WTC11 (cell line): ENCODE results near the gene PURB. TPM values are rescaled to one million over a fixed set of nuclear protein-coding genes. Genes with fewer than 3 reads are reported as not detected.

Source experiments
- ATAC-seq: fragments of 200-7000 bp; cut with Tn5 transposase; 2 replicates; pipeline ENCODE4 v1.10.0; 2021; ENCODE audit warnings: mild to moderate bottlenecking, moderate library complexity
- CTCF ChIA-PET: fragments of 300-600 bp; sonication (Branson Sonifier 250); formaldehyde crosslinking; loops from one replicate; lab custom pipeline; 2021; ENCODE audit warnings: antibody characterized with exemption; lab: Charles Lee
- POLR2A ChIA-PET: fragments of 350-600 bp; sonication (Branson Sonifier 250); formaldehyde crosslinking; loops from one replicate; lab custom pipeline; 2021; ENCODE audit warnings: antibody characterized with exemption; lab: Charles Lee
- DNase-seq: peaks from one replicate; pipeline ENCODE4 v3.0.0; 2021; ENCODE audit warnings: low spot score
- H3K27ac Mint-ChIP-seq: 2 replicates; pipeline ENCODE4 v1.8.0; 2021; ENCODE audit warnings: mixed read lengths
- H3K27me3 Mint-ChIP-seq: 2 replicates; pipeline ENCODE4 v1.8.0; 2021; ENCODE audit warnings: low read depth, mild to moderate bottlenecking, moderate library complexity, mixed read lengths
- H3K36me3 Mint-ChIP-seq: 2 replicates; pipeline ENCODE4 v1.8.0; 2021; ENCODE audit warnings: mixed read lengths
- H3K4me1 Mint-ChIP-seq: 2 replicates; pipeline ENCODE4 v1.8.0; 2022; ENCODE audit warnings: mixed read lengths
- H3K4me3 Mint-ChIP-seq: 2 replicates; pipeline ENCODE4 v1.8.0; 2021; ENCODE audit warnings: mild to moderate bottlenecking, moderate library complexity, mixed read lengths
- H3K9me3 Mint-ChIP-seq: 2 replicates; pipeline ENCODE4 v1.8.0; 2021; ENCODE audit warnings: mixed read lengths
- CBFB ChIP-seq: sonication (generic); formaldehyde crosslinking; IDR thresholded peaks from 2 replicates; pipeline ENCODE4 v1.8.1; 2022; ENCODE audit warnings: mild to moderate bottlenecking, low read depth, missing genetic modification reagents
- EMX1 ChIP-seq: fragments of 250-450 bp; sonication (Bioruptor Pico); IDR thresholded peaks from 2 replicates; pipeline ENCODE4 v1.8.0; 2021; ENCODE audit warnings: mild to moderate bottlenecking
- FOXP1 ChIP-seq: sonication (generic); formaldehyde crosslinking; IDR thresholded peaks from 2 replicates; pipeline ENCODE4 v1.8.0; 2022; ENCODE audit warnings: missing genetic modification reagents, mild to moderate bottlenecking, moderate library complexity, borderline replicate concordance
- IRF2 ChIP-seq: sonication (generic); formaldehyde crosslinking; IDR thresholded peaks from 2 replicates; pipeline ENCODE4 v1.8.0; 2022; ENCODE audit warnings: low read depth, missing genetic modification reagents, borderline replicate concordance
- KAT7 ChIP-seq: sonication (generic); formaldehyde crosslinking; IDR thresholded peaks from 2 replicates; pipeline ENCODE4 v1.8.1; 2023; ENCODE audit warnings: missing genetic modification reagents, mild to moderate bottlenecking, borderline replicate concordance
- NFATC4 ChIP-seq: fragments of 250-450 bp; sonication (Bioruptor Pico); IDR thresholded peaks from 2 replicates; pipeline ENCODE4 v1.9.0; 2021; ENCODE audit warnings: mild to moderate bottlenecking
- NR2C2 ChIP-seq: sonication (generic); formaldehyde crosslinking; IDR thresholded peaks from 2 replicates; pipeline ENCODE4 v1.8.0; 2022; ENCODE audit warnings: mild to moderate bottlenecking, missing genetic modification reagents
- NR3C1 ChIP-seq: sonication (generic); formaldehyde crosslinking; conservative IDR thresholded peaks from 2 replicates; pipeline ENCODE4 v1.8.1; 2023; ENCODE audit warnings: low read depth, mild to moderate bottlenecking, missing genetic modification reagents
- SMAD3 ChIP-seq: sonication (generic); formaldehyde crosslinking; IDR thresholded peaks from 2 replicates; pipeline ENCODE4 v1.8.0; 2022; ENCODE audit warnings: missing genetic modification reagents, mild to moderate bottlenecking, borderline replicate concordance
- SOX15 ChIP-seq: fragments of 250-450 bp; sonication (Bioruptor Pico); IDR thresholded peaks from 2 replicates; pipeline ENCODE4 v1.9.0; 2021; ENCODE audit warnings: mild to moderate bottlenecking
- TP53 ChIP-seq: sonication (generic); formaldehyde crosslinking; IDR thresholded peaks from 2 replicates; pipeline ENCODE4 v1.8.1; 2023; ENCODE audit warnings: mild to moderate bottlenecking, missing genetic modification reagents
- ZNF121 ChIP-seq: sonication (generic); formaldehyde crosslinking; IDR thresholded peaks from 2 replicates; pipeline ENCODE4 v1.8.0; 2023; ENCODE audit warnings: missing genetic modification reagents
- ZNF396 ChIP-seq: fragments of 250-450 bp; sonication (Bioruptor Pico); IDR thresholded peaks from 2 replicates; pipeline ENCODE4 v1.8.0; 2021; ENCODE audit warnings: mild to moderate bottlenecking, moderate library complexity, borderline replicate concordance
- ZNF416 ChIP-seq: fragments of 250-450 bp; sonication (Bioruptor Pico); IDR thresholded peaks from 2 replicates; pipeline ENCODE4 v1.9.0; 2021; ENCODE audit warnings: mild to moderate bottlenecking, inconsistent platforms
- total RNA-seq: library from RNA; stranded (reverse); gene quantifications from 3 replicates; pipeline ENCODE4 v1.2.3, GENCODE V29; 2021
- TF ChIP-seq, protein P1 (sequence below): sonication (generic); formaldehyde crosslinking; IDR thresholded peaks from 2 replicates; pipeline ENCODE4 v1.8.0; 2022; ENCODE audit warnings: mild to moderate bottlenecking, missing genetic modification reagents
- TF ChIP-seq, protein P2 (sequence below): sonication (generic); formaldehyde crosslinking; IDR thresholded peaks from 2 replicates; pipeline ENCODE4 v1.8.1; 2022; ENCODE audit warnings: low read depth, mild to moderate bottlenecking, moderate library complexity, missing genetic modification reagents, borderline replicate concordance
- TF ChIP-seq, protein P3 (sequence below): sonication (generic); formaldehyde crosslinking; IDR thresholded peaks from 2 replicates; pipeline ENCODE4 v1.8.1; 2023; ENCODE audit warnings: mild to moderate bottlenecking, missing genetic modification reagents, borderline replicate concordance
- TF ChIP-seq, protein P4 (sequence below): fragments of 250-450 bp; sonication (Bioruptor Pico); IDR thresholded peaks from 2 replicates; pipeline ENCODE4 v2.1.2; 2022; ENCODE audit warnings: mild to moderate bottlenecking, moderate library complexity
- TF ChIP-seq, protein P5 (sequence below): sonication (generic); formaldehyde crosslinking; IDR thresholded peaks from 2 replicates; pipeline ENCODE4 v1.8.0; 2022; ENCODE audit warnings: mild to moderate bottlenecking, missing genetic modification reagents
- TF ChIP-seq, protein P6 (sequence below): fragments of 250-450 bp; sonication (Bioruptor Pico); conservative IDR thresholded peaks from 2 replicates; pipeline ENCODE4 v1.9.0; 2021; ENCODE audit warnings: mild to moderate bottlenecking
- TF ChIP-seq, protein P7 (sequence below): sonication (generic); formaldehyde crosslinking; IDR thresholded peaks from 2 replicates; pipeline ENCODE4 v1.8.0; 2023; ENCODE audit warnings: missing genetic modification reagents
- TF ChIP-seq, protein P8 (sequence below): sonication (generic); formaldehyde crosslinking; IDR thresholded peaks from 2 replicates; pipeline ENCODE4 v1.8.0; 2023; ENCODE audit warnings: mild to moderate bottlenecking, missing genetic modification reagents

The PURB gene
- total RNA-seq, 1 experiment from 2014 or later = 22.1 TPM

DNA sequence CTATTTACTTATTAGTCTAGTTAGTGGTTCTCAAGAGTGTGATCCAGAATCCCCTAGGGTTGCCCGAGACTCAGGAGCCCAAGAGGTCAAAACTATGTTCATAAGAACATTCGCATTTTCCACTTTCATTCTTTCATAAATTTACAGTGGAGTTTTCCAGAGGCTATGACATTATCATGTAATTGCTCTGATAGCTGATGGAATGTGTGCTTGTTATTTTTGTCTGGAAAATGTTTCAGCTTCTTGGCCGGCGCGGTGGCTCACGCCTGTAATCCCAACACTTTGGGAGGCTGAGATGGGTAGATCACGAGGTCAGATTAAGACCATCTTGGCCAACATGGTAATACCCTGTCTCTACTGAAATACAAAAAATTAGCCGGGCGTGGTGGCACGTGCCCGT, 10.1 kb downstream of the PURB start:
- ChIA-PET POLR2A (no interaction called here), CTCF (interaction anchor here (0.6 to 0.9 kb wide), 2 partner anchors 72 to 261 kb away, joined by 3 to 4 read pairs; no protein-coding TSS in a partner anchor)
- H3K4me3 Mint-ChIP-seq = no peak overlapping the region
- H3K27me3 Mint-ChIP-seq = peaks cover 13% of the 10 kb centered on the region
- TF ChIP-seq EMX1 (CRISPR knock-in tag) (no peak), ZNF396 (CRISPR knock-in tag) (no peak), NFATC4 (CRISPR knock-in tag) (no peak), ZNF416 (CRISPR knock-in tag) (no peak), IRF2 (CRISPR knock-in tag) (no peak), CBFB (CRISPR knock-in tag) (no peak), ZNF121 (CRISPR knock-in tag) (no peak), NR3C1 (no peak), SMAD3 (CRISPR knock-in tag) (no peak), SOX15 (no peak), NR2C2 (CRISPR knock-in tag) (no peak), KAT7 (CRISPR knock-in tag) (no peak), FOXP1 (CRISPR knock-in tag) (no peak)
- TF ChIP-seq, protein P1, sequence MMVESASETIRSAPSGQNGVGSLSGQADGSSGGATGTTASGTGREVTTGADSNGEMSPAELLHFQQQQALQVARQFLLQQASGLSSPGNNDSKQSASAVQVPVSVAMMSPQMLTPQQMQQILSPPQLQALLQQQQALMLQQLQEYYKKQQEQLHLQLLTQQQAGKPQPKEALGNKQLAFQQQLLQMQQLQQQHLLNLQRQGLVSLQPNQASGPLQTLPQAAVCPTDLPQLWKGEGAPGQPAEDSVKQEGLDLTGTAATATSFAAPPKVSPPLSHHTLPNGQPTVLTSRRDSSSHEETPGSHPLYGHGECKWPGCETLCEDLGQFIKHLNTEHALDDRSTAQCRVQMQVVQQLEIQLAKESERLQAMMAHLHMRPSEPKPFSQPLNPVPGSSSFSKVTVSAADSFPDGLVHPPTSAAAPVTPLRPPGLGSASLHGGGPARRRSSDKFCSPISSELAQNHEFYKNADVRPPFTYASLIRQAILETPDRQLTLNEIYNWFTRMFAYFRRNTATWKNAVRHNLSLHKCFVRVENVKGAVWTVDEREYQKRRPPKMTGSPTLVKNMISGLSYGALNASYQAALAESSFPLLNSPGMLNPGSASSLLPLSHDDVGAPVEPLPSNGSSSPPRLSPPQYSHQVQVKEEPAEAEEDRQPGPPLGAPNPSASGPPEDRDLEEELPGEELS (CRISPR knock-in tag) = no peak
- TF ChIP-seq, protein P2, sequence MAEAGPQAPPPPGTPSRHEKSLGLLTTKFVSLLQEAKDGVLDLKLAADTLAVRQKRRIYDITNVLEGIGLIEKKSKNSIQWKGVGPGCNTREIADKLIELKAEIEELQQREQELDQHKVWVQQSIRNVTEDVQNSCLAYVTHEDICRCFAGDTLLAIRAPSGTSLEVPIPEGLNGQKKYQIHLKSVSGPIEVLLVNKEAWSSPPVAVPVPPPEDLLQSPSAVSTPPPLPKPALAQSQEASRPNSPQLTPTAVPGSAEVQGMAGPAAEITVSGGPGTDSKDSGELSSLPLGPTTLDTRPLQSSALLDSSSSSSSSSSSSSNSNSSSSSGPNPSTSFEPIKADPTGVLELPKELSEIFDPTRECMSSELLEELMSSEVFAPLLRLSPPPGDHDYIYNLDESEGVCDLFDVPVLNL (CRISPR knock-in tag) = no peak
- TF ChIP-seq, protein P3, sequence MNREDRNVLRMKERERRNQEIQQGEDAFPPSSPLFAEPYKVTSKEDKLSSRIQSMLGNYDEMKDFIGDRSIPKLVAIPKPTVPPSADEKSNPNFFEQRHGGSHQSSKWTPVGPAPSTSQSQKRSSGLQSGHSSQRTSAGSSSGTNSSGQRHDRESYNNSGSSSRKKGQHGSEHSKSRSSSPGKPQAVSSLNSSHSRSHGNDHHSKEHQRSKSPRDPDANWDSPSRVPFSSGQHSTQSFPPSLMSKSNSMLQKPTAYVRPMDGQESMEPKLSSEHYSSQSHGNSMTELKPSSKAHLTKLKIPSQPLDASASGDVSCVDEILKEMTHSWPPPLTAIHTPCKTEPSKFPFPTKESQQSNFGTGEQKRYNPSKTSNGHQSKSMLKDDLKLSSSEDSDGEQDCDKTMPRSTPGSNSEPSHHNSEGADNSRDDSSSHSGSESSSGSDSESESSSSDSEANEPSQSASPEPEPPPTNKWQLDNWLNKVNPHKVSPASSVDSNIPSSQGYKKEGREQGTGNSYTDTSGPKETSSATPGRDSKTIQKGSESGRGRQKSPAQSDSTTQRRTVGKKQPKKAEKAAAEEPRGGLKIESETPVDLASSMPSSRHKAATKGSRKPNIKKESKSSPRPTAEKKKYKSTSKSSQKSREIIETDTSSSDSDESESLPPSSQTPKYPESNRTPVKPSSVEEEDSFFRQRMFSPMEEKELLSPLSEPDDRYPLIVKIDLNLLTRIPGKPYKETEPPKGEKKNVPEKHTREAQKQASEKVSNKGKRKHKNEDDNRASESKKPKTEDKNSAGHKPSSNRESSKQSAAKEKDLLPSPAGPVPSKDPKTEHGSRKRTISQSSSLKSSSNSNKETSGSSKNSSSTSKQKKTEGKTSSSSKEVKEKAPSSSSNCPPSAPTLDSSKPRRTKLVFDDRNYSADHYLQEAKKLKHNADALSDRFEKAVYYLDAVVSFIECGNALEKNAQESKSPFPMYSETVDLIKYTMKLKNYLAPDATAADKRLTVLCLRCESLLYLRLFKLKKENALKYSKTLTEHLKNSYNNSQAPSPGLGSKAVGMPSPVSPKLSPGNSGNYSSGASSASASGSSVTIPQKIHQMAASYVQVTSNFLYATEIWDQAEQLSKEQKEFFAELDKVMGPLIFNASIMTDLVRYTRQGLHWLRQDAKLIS (CRISPR knock-in tag) = no peak
- TF ChIP-seq, protein P4, sequence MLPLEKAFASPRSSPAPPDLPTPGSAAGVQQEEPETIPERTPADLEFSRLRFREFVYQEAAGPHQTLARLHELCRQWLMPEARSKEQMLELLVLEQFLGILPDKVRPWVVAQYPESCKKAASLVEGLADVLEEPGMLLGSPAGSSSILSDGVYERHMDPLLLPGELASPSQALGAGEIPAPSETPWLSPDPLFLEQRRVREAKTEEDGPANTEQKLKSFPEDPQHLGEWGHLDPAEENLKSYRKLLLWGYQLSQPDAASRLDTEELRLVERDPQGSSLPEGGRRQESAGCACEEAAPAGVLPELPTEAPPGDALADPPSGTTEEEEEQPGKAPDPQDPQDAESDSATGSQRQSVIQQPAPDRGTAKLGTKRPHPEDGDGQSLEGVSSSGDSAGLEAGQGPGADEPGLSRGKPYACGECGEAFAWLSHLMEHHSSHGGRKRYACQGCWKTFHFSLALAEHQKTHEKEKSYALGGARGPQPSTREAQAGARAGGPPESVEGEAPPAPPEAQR (CRISPR knock-in tag) = no peak
- TF ChIP-seq, protein P5, sequence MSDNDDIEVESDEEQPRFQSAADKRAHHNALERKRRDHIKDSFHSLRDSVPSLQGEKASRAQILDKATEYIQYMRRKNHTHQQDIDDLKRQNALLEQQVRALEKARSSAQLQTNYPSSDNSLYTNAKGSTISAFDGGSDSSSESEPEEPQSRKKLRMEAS (CRISPR knock-in tag) = no peak
- H3K36me3 Mint-ChIP-seq = peaks cover 9% of the 10 kb centered on the region
- H3K9me3 Mint-ChIP-seq = peaks cover 18% of the 10 kb centered on the region
- DNase-seq (no peak), ATAC-seq (no peak)
- H3K27ac Mint-ChIP-seq = no peak overlapping the region
- H3K4me1 Mint-ChIP-seq = peaks cover 2% of the 10 kb centered on the region; the same call in 1 of the 2 replicates

DNA sequence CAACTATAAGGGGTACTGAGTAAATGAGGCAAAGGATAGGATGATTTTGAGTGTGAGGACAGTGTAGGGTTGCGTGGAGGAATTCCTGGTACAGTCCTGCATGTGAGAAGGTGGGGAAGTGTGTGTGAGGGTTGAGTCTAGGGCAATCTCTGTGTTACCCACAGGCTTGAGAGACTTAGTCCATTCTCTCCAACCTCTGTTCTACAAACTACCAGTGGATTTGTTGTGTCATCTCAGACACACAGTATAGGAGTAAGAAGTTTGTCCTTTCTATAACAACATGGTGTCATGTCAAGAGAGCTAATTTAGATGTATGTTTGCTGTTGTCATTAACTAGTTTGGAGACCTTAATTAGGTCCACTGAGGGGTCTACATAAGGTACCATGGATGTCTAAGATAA, 12.5 kb downstream of the PURB start:
- CTCF ChIA-PET = interaction anchor here (1.3 kb wide), 1 partner anchor 16 kb away, joined by 3 read pairs; no protein-coding TSS in a partner anchor
- ATAC-seq = no peak
- TF ChIP-seq, protein P6, sequence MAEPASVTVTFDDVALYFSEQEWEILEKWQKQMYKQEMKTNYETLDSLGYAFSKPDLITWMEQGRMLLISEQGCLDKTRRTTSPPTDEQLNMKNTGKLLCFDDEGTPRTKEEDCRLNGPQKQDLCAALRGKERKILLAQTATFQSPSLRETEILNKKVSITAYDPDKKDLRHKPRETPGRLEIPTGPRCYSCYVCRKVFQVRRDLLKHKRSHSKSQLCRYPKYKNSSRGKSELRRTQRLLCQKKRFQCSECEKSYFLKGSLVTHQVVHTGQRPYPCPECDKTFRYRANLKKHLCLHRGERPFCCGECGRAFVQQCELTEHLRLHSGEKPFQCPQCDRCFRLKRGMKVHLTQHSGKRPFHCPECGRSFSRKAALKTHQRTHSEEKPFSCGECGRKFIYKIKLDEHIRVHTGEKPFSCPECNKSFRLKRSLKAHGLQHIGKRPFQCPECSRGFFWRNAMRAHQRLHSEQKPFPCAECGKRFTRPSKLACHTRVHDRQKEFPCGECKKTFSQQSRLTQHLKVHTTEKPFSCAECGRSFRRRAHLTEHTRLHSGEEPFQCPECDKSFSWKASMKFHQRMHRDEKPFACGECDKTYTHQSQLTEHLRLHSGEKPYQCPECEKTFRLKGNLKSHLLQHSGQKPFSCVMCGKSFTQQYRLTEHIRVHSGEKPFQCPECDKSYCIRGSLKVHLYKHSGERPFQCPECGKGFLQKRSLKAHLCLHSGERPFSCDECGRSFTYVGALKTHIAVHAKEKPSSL (CRISPR knock-in tag) = no peak
- TF ChIP-seq, protein P7, sequence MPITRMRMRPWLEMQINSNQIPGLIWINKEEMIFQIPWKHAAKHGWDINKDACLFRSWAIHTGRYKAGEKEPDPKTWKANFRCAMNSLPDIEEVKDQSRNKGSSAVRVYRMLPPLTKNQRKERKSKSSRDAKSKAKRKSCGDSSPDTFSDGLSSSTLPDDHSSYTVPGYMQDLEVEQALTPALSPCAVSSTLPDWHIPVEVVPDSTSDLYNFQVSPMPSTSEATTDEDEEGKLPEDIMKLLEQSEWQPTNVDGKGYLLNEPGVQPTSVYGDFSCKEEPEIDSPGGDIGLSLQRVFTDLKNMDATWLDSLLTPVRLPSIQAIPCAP (CRISPR knock-in tag) = no peak
- TF ChIP-seq TP53 (no peak), SMAD3 (CRISPR knock-in tag) (no peak)
- TF ChIP-seq, protein P8, sequence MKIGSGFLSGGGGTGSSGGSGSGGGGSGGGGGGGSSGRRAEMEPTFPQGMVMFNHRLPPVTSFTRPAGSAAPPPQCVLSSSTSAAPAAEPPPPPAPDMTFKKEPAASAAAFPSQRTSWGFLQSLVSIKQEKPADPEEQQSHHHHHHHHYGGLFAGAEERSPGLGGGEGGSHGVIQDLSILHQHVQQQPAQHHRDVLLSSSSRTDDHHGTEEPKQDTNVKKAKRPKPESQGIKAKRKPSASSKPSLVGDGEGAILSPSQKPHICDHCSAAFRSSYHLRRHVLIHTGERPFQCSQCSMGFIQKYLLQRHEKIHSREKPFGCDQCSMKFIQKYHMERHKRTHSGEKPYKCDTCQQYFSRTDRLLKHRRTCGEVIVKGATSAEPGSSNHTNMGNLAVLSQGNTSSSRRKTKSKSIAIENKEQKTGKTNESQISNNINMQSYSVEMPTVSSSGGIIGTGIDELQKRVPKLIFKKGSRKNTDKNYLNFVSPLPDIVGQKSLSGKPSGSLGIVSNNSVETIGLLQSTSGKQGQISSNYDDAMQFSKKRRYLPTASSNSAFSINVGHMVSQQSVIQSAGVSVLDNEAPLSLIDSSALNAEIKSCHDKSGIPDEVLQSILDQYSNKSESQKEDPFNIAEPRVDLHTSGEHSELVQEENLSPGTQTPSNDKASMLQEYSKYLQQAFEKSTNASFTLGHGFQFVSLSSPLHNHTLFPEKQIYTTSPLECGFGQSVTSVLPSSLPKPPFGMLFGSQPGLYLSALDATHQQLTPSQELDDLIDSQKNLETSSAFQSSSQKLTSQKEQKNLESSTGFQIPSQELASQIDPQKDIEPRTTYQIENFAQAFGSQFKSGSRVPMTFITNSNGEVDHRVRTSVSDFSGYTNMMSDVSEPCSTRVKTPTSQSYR (CRISPR knock-in tag) = no peak

More for the DNA sequence above, 12.5 kb downstream of the PURB start:
- H3K4me3 Mint-ChIP-seq = no peak overlapping the region
- POLR2A ChIA-PET = no interaction called here
- peaks cover 13% of the 10 kb centered on the region for H3K27me3 Mint-ChIP-seq
- H3K9me3 Mint-ChIP-seq = peaks cover 25% of the 10 kb centered on the region
- no peak for DNase-seq
- H3K27ac Mint-ChIP-seq = no peak overlapping the region
- H3K4me1 Mint-ChIP-seq = no peaks in the 10 kb centered on the region
- peaks cover 14% of the 10 kb centered on the region for H3K36me3 Mint-ChIP-seq
